Liver (tissue), 9 donors: ENCODE data around the gene HSFX4. TPM values are rescaled to one million over a fixed set of nuclear protein-coding genes. Genes with fewer than 3 reads are reported as not detected.

Experiments
- DNase-seq: peaks from one replicate; pipeline ENCODE4 v3.0.0-alpha.2; 2017; ENCODE audit warnings: low spot score
- H3K27ac ChIP-seq, 2 donors: one replicate each; pipeline ENCODE4 v1.7.0; 2013; ENCODE audit warnings: inconsistent platforms in 2 of 2, low read length in 2 of 2, control low read depth in 1 of 2, low read depth in 1 of 2, mild to moderate bottlenecking in 1 of 2
- H3K27me3 ChIP-seq, 4 donors: one replicate each; pipeline versions ENCODE4 v1.6.1 to v1.7.0; 2013; ENCODE audit warnings: low read length in 3 of 4, inconsistent platforms in 1 of 4, mild to moderate bottlenecking in 1 of 4, moderate library complexity in 1 of 4; ENCODE audit not compliant: control insufficient read depth in 4 of 4, insufficient read depth in 4 of 4
- H3K36me3 ChIP-seq, 4 donors: one replicate each; pipeline versions ENCODE4 v1.6.1 to v1.7.0; 2013; ENCODE audit warnings: low read length in 3 of 4, mild to moderate bottlenecking in 3 of 4, low read depth in 1 of 4, moderate library complexity in 1 of 4; ENCODE audit not compliant: control insufficient read depth in 4 of 4, insufficient read depth in 3 of 4
- H3K4me1 ChIP-seq, 4 donors: one replicate each; pipeline versions ENCODE4 v1.6.1 to v1.7.0; 2013; ENCODE audit warnings: low read length in 3 of 4, mild to moderate bottlenecking in 3 of 4, moderate library complexity in 1 of 4; ENCODE audit not compliant: control insufficient read depth in 4 of 4, insufficient read depth in 4 of 4
- H3K4me3 ChIP-seq, 3 donors: one replicate each; pipeline versions ENCODE4 v1.6.1 to v1.7.0; 2013; ENCODE audit warnings: low read length in 3 of 3, control low read depth in 1 of 3, low read depth in 1 of 3, mild to moderate bottlenecking in 1 of 3
- H3K9ac ChIP-seq, 2 donors: one replicate each; pipeline ENCODE4 v1.7.0; 2013; ENCODE audit warnings: low read length in 2 of 2, mild to moderate bottlenecking in 2 of 2, moderate library complexity in 2 of 2, control low read depth in 1 of 2, low read depth in 1 of 2
- H3K9me3 ChIP-seq, 4 donors: one replicate each; pipeline versions ENCODE4 v1.6.1 to v1.7.0; 2013; ENCODE audit warnings: low read length in 3 of 4; ENCODE audit not compliant: control insufficient read depth in 4 of 4
- EGR1 ChIP-seq, 2 donors: IDR thresholded peaks; 2 replicates each; pipeline ENCODE4 v1.6.1; 2016 to 2018; ENCODE audit warnings: antibody characterized with exemption in 2 of 2, low read depth in 2 of 2
- FOXA1 ChIP-seq: IDR thresholded peaks from 2 replicates; pipeline ENCODE4 v1.6.1; 2016; ENCODE audit warnings: antibody characterized with exemption
- FOXA2 ChIP-seq: IDR thresholded peaks from 2 replicates; pipeline ENCODE4 v1.6.1; 2016; ENCODE audit warnings: antibody characterized with exemption
- GABPA ChIP-seq, 2 donors: IDR thresholded peaks in 1 of 2; conservative IDR thresholded peaks in 1 of 2; 2 replicates each; pipeline ENCODE4 v1.6.1; 2016; ENCODE audit warnings: antibody characterized with exemption in 2 of 2, mild to moderate bottlenecking in 1 of 2, moderate library complexity in 1 of 2
- HNF4A ChIP-seq, 2 donors: conservative IDR thresholded peaks; 2 replicates each; pipeline ENCODE4 v1.6.1; 2016; ENCODE audit warnings: antibody characterized with exemption in 2 of 2, mild to moderate bottlenecking in 2 of 2
- HNF4G ChIP-seq: IDR thresholded peaks from 2 replicates; pipeline ENCODE4 v1.6.1; 2016; ENCODE audit warnings: antibody characterized with exemption
- JUND ChIP-seq, 2 donors: IDR thresholded peaks; 2 replicates each; pipeline ENCODE4 v1.6.1; 2016; ENCODE audit warnings: antibody characterized with exemption in 2 of 2
- NR2F2 ChIP-seq: IDR thresholded peaks from 2 replicates; pipeline ENCODE4 v1.6.1; 2016; ENCODE audit warnings: antibody characterized with exemption
- RAD21 ChIP-seq, 2 donors: IDR thresholded peaks; 2 replicates each; pipeline ENCODE4 v1.6.1; 2016; ENCODE audit warnings: antibody characterized with exemption in 2 of 2, mild to moderate bottlenecking in 2 of 2
- RXRA ChIP-seq, 2 donors: IDR thresholded peaks; 2 replicates each; pipeline ENCODE4 v1.6.1; 2017 to 2018; ENCODE audit warnings: antibody characterized with exemption in 2 of 2, mild to moderate bottlenecking in 1 of 2
- SP1 ChIP-seq: IDR thresholded peaks from 2 replicates; pipeline ENCODE4 v1.6.1; 2018; ENCODE audit warnings: antibody characterized with exemption, mild to moderate bottlenecking
- TAF1 ChIP-seq: conservative IDR thresholded peaks from 2 replicates; pipeline ENCODE4 v1.6.1; 2016; ENCODE audit warnings: antibody characterized with exemption, mild to moderate bottlenecking
- YY1 ChIP-seq: IDR thresholded peaks from 2 replicates; pipeline ENCODE4 v1.6.1; 2016; ENCODE audit warnings: antibody characterized with exemption, mild to moderate bottlenecking
- WGBS: extraction: QIAGEN DNeasy Blood & Tissue Kit; methylation state at CpG from one replicate; pipeline ENCODE4 v1.1.7; 2013; 5-methylcytosine and 5-hydroxymethylcytosine counted together
- polyA plus RNA-seq, 2 donors: library from polyadenylated mRNA; stranded (reverse) in 1 of 2; unstranded in 1 of 2; fragments of 200-250 nt in 1 of 2; fragments of >200 nt in 1 of 2; fragmentation: Nextera tagmentation in 1 of 2; extraction: Ambion mirVana in 1 of 2; gene quantifications; one replicate each; pipeline versions ENCODE4 v1.2.1 to v1.2.3, GENCODE V29; 2013 to 2015
- total RNA-seq, 2 donors: library from RNA; depleted of rRNA; stranded (reverse); fragments of >200 nt; gene quantifications; one replicate each; pipeline ENCODE4 v1.2.3, GENCODE V29; 2014
- TF ChIP-seq, protein P1 (sequence below): fragments of 150-350 bp; IDR thresholded peaks from 2 replicates; pipeline ENCODE4 v1.5.1; 2017; ENCODE audit warnings: improper control_type of control experiment, low read depth, low read length; ENCODE audit not compliant: missing input control
- TF ChIP-seq, protein P2 (sequence below): IDR thresholded peaks from 2 replicates; pipeline ENCODE4 v1.6.1; 2016; ENCODE audit warnings: antibody characterized with exemption, mild to moderate bottlenecking
- TF ChIP-seq, protein P3 (sequence below): IDR thresholded peaks from 2 replicates; pipeline ENCODE4 v1.6.1; 2016; ENCODE audit warnings: antibody characterized with exemption
- TF ChIP-seq, protein P4 (sequence below): IDR thresholded peaks from 2 replicates; pipeline ENCODE4 v1.6.1; 2016; ENCODE audit warnings: antibody characterized with exemption
- TF ChIP-seq, protein P5 (sequence below): IDR thresholded peaks from 2 replicates; pipeline ENCODE4 v1.6.1; 2016; ENCODE audit warnings: antibody characterized with exemption
- donor health status: healthy.
- donor health status: healthy.
- donor health status: healthy.
- donor health status: healthy.
- donor health status: healthy.

The HSFX4 gene
- total and polyA plus RNA-seq, 4 donors: not detected

DNA sequence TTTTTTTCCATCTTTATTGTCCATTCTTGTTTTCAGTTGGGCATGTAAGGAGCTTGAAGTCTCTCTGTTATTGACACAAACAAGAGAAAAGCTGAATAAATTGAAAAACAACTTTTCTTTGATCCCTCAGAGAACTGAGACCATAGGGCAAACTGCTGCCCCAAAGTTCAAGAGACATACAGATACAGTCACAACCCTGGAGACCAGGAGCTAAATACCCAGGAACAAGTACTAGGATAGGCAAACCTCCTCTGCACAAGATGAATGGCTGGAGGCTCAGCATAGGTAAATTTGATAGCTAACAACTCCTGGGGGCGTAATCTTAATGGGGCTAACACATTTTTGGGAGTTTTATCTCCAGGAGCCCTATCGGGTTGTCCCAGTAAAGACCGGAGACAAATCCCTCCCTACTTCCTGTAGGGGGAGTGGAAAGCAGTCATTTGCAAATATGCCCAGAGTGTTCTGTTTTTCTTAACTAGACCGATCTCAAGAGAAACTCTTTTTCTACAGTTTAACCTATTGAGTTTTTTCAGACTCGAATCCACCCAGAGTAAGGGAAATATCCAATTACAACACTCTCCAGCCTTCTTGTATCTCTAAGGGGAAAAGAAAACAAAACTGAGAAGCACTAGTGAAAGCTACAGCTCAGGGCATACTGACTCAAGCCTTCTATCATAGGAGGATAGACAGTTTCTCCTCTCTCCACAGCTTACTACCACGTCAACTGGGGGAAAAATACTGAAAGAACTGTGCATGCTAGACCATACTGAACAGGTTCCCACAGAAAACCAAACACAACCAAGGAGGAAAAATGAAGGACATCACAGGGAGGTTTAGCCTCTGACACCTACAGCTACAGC lies 25.3 kb upstream of the HSFX4 start:
- no peaks in the 10 kb centered on the region for H3K9me3 ChIP-seq
- DNase-seq: no peak
- TF ChIP-seq NR2F2: no peak
- TF ChIP-seq HNF4A (conservative IDR thresholded peaks at IDR 0.05): peak in 1 of 2 donors; percentile 37
- TF ChIP-seq, protein P1, sequence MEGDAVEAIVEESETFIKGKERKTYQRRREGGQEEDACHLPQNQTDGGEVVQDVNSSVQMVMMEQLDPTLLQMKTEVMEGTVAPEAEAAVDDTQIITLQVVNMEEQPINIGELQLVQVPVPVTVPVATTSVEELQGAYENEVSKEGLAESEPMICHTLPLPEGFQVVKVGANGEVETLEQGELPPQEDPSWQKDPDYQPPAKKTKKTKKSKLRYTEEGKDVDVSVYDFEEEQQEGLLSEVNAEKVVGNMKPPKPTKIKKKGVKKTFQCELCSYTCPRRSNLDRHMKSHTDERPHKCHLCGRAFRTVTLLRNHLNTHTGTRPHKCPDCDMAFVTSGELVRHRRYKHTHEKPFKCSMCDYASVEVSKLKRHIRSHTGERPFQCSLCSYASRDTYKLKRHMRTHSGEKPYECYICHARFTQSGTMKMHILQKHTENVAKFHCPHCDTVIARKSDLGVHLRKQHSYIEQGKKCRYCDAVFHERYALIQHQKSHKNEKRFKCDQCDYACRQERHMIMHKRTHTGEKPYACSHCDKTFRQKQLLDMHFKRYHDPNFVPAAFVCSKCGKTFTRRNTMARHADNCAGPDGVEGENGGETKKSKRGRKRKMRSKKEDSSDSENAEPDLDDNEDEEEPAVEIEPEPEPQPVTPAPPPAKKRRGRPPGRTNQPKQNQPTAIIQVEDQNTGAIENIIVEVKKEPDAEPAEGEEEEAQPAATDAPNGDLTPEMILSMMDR: peak; percentile 10
- peak overlapping the region in 2 of 3 donors; percentile 21 to 36 for H3K4me3 ChIP-seq
- H3K4me1 ChIP-seq: no peaks in the 10 kb centered on the region
- 7% methylated on average over 6 of the region's 6 CpGs for WGBS
- H3K27ac ChIP-seq: no peak overlapping the region
- peak overlapping the region in 1 of 2 donors; percentile 45 for H3K9ac ChIP-seq
- no peaks in the 10 kb centered on the region for H3K27me3 ChIP-seq
- H3K36me3 ChIP-seq: no peaks in the 10 kb centered on the region

DNA sequence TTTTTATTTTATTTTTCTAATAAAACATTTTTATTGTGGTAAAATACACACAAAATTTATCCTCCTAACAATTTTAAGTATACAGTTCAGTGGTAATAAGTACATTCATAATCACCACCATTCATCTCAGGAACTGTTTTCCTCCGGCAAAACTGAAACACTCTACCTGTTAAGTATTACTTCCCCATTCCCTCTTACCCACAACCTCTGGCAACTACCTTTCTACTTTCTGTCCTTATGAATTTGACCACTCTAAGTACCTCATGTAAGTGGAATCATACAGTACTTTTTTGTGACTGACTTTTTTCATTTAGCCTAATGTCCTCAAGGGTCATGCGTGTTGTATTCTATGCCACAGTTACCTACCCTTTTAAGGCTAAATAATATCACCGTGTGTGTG lies 21.1 kb upstream of the HSFX4 start:
- 96% methylated on average over 3 of the region's 3 CpGs for WGBS
- H3K4me3 ChIP-seq: no peak overlapping the region
- H3K27ac ChIP-seq: no peak overlapping the region
- H3K4me1 ChIP-seq: no peaks in the 10 kb centered on the region
- peaks cover 0 to 2% (median 0%) of the 10 kb centered on the region in 4 donors for H3K9me3 ChIP-seq
- H3K36me3 ChIP-seq: no peaks in the 10 kb centered on the region
- DNase-seq: no peak
- no peak for TF ChIP-seq GABPA (IDR thresholded peaks at IDR 0.05 in 1 of 2, conservative IDR thresholded peaks at IDR 0.05 in 1 of 2)
- no peak for TF ChIP-seq HNF4A (conservative IDR thresholded peaks at IDR 0.05)
- TF ChIP-seq NR2F2: no peak
- TF ChIP-seq FOXA1: no peak
- TF ChIP-seq, protein P2, sequence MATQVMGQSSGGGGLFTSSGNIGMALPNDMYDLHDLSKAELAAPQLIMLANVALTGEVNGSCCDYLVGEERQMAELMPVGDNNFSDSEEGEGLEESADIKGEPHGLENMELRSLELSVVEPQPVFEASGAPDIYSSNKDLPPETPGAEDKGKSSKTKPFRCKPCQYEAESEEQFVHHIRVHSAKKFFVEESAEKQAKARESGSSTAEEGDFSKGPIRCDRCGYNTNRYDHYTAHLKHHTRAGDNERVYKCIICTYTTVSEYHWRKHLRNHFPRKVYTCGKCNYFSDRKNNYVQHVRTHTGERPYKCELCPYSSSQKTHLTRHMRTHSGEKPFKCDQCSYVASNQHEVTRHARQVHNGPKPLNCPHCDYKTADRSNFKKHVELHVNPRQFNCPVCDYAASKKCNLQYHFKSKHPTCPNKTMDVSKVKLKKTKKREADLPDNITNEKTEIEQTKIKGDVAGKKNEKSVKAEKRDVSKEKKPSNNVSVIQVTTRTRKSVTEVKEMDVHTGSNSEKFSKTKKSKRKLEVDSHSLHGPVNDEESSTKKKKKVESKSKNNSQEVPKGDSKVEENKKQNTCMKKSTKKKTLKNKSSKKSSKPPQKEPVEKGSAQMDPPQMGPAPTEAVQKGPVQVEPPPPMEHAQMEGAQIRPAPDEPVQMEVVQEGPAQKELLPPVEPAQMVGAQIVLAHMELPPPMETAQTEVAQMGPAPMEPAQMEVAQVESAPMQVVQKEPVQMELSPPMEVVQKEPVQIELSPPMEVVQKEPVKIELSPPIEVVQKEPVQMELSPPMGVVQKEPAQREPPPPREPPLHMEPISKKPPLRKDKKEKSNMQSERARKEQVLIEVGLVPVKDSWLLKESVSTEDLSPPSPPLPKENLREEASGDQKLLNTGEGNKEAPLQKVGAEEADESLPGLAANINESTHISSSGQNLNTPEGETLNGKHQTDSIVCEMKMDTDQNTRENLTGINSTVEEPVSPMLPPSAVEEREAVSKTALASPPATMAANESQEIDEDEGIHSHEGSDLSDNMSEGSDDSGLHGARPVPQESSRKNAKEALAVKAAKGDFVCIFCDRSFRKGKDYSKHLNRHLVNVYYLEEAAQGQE: no peak
- TF ChIP-seq RAD21 (IDR thresholded peaks at IDR 0.05): no peak
- TF ChIP-seq SP1: no peak
- TF ChIP-seq, protein P1: no peak
- TF ChIP-seq, protein P3, sequence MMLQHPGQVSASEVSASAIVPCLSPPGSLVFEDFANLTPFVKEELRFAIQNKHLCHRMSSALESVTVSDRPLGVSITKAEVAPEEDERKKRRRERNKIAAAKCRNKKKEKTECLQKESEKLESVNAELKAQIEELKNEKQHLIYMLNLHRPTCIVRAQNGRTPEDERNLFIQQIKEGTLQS: no peak
- no peak for TF ChIP-seq RXRA (IDR thresholded peaks at IDR 0.05)
- TF ChIP-seq, protein P4, sequence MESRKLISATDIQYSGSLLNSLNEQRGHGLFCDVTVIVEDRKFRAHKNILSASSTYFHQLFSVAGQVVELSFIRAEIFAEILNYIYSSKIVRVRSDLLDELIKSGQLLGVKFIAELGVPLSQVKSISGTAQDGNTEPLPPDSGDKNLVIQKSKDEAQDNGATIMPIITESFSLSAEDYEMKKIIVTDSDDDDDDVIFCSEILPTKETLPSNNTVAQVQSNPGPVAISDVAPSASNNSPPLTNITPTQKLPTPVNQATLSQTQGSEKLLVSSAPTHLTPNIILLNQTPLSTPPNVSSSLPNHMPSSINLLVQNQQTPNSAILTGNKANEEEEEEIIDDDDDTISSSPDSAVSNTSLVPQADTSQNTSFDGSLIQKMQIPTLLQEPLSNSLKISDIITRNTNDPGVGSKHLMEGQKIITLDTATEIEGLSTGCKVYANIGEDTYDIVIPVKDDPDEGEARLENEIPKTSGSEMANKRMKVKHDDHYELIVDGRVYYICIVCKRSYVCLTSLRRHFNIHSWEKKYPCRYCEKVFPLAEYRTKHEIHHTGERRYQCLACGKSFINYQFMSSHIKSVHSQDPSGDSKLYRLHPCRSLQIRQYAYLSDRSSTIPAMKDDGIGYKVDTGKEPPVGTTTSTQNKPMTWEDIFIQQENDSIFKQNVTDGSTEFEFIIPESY: no peak
- TF ChIP-seq YY1: no peak
- TF ChIP-seq, protein P5, sequence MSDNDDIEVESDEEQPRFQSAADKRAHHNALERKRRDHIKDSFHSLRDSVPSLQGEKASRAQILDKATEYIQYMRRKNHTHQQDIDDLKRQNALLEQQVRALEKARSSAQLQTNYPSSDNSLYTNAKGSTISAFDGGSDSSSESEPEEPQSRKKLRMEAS: no peak
- no peak for TF ChIP-seq TAF1
- no peak for TF ChIP-seq HNF4G
- no peak for TF ChIP-seq FOXA2
- TF ChIP-seq EGR1 (IDR thresholded peaks at IDR 0.05; ENCODE audit: low read depth in 2 of 2): no peak
- TF ChIP-seq JUND (IDR thresholded peaks at IDR 0.05): no peak
- no peak overlapping the region for H3K9ac ChIP-seq
- H3K27me3 ChIP-seq: no peaks in the 10 kb centered on the region
